ENCODE measurements around the gene USP17L30.
"Not testable (repeated sequence)": the region's sequence is repeated elsewhere in the genome, so short reads cannot be mapped to it uniquely, and the experiment has no call there.

GRCh38 chr4:9324865-9325264 lies 38.1 kb upstream of the USP17L30 start, which contains the start of gene USP17L24:
- not testable (repeated sequence) for TF ChIP-seq CTCF (conservative IDR thresholded peaks at IDR 0.05; ENCODE audit: low read depth, low read length); EZH2 (IDR thresholded peaks at IDR 0.05; ENCODE audit: borderline replicate concordance, low read depth, low read length, poor library complexity, severe bottlenecking)
